C1 segment of cervical spinal cord (tissue), 14 donors: ENCODE results near the gene WDFY3.
"Not testable (repeated sequence)": the region's sequence is repeated elsewhere in the genome, so short reads cannot be mapped to it uniquely, and the experiment has no call there.

Experiments
- DNase-seq, 14 donors: peaks; one replicate each; lab custom pipeline; 2025; lab: John Stamatoyannopoulos, UW

Gene WDFY3

GRCh38 chr4:84857296-84857695 is 109.2 kb downstream of the WDFY3 start:
- no peak for DNase-seq

DNA sequence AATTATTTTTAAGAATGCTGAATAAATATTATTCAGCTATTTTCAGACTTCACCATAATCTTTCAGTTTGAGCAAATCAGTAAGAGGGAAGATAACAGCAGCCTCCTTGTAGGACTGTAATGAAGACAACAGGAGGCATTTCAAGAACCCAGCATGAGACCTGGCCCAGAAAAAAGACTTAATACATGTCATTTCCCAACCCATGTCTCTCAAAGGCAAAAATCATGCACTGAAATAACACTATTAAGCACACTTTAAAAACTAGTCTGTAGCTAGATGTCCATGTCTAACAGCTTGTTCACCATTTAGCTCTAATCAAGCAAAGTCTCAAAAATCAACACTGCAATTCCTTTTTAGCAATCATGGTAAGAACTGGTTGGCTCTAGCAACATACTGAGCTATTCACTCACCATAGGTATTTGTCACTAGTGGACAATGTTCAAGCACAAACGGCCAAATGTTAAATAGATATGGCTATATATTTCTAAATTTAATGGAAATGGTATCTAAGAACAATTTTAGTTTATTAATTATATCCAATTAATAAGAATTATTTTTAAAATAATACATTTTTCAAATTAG is 109.9 kb downstream of the WDFY3 start:
- peak in 1 of 14 donors; percentile 58 for DNase-seq

DNA sequence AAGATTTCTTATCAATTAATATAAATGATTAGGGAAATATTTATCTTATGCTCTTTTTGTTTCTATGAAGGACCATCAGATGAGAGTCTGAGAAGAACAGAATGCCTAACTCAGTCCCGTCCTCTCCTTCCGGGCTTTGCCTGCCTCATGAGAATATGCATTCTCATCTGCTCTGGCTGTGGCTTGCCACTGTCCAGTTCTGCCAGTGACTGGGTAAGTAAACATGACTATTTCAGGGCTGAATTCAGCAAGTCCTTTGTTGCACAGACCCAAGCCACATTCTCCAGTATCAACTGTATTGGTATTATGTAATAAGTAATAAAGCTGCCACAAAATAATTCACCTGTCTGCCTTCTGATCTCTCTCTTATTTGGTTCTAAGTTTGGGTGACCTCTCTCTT is 110.7 kb downstream of the WDFY3 start:
- DNase-seq: peak in 10 of 14 donors; percentile 5 to 56 (median 26)

GRCh38 chr4:84852081-84852480 is 114.4 kb downstream of the WDFY3 start:
- DNase-seq: peak in 2 of 14 donors; percentile 2 to 11

DNA sequence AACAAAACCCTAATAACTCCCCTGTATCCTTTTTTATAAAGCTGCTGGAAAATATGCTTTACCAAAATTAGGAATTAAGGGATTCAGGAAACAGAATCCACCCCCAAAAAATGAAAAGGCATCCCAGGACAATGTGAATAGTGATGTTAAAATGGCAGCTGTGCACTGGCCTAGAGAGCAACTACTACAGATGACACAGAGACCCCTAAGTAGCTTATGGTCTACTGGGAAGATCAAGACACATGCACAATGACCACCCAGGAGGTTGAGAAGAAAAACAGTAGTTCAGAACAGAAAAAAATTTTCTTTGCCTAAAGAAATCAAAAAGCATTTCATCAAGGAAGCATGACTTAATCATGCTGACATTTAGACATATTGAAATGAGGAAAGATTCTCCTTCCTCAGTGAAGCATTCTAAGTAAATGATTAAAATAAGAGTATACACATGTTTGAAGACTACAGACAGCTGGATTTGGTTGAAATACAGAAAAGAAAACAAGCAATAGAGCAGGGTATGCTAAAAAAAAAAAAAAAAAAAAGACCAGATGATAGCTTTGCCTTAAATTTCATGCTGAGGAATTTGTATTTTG is 117.3 kb downstream of the WDFY3 start:
- DNase-seq: no peak

DNA sequence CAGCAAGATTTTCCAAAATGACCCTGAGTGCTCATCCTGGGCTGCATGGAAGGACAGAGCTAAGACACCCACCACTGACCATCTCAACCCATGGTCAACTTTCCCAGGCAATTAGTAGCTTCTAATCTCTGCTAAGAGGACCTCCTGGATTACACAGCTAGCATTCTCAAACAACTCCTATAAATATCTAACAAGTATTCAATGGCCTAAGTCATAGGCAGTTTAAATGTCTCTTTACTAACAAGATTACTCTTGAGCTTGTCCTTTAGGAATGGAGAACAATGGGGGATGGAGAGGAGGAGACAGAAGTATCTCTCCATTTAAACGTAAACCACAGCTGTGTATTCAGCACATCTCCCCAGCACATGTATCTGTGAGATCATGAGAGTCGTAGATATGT is 118.1 kb downstream of the WDFY3 start:
- DNase-seq: no peak

DNA sequence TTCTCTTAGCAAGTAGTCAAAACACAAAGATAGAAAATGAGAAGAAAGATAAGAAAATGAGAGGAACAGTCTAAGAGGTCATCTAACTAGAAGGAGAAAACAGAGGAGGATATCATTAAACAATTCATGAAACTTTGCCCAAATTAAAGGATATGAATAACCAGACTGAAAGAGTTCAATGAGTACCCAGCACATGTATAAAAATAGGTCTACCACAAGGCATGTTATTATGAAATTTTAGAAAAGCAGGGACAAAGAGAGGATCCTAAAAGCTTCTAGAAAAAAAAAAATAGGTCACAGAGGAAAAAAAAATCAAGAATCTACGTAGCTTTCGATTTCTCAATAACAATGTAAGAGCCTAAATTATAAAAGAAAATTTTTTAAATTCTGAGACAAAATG is 118.5 kb downstream of the WDFY3 start:
- no peak for DNase-seq

GRCh38 chr4:84846985-84847384 is 119.5 kb downstream of the WDFY3 start:
- no peak for DNase-seq

- no peak for DNase-seq
Measured at GRCh38 chr4:84841435-84841834, 125.1 kb downstream of the WDFY3 start.

DNA sequence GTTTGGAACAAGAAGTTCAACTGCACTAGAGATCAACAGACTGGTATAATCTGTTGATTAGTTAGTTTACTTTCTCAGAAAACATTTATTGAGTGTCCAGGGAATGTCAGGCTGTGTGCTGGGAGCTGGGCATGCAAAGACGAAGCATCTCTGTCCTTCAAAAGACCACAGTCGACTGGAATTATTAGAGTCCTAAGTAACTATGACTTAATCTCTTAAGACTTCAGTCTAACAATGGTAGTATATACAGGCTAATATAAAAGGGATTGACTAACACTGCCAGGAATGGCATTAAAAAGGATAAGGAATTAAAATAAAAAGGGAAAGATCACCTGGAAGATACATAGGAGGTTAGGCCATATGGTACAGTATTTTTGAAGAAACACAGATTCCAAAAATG is 128.7 kb downstream of the WDFY3 start:
- no peak for DNase-seq

GRCh38 chr4:84829633-84830032 is 136.9 kb downstream of the WDFY3 start:
- DNase-seq: not testable (repeated sequence)

DNA sequence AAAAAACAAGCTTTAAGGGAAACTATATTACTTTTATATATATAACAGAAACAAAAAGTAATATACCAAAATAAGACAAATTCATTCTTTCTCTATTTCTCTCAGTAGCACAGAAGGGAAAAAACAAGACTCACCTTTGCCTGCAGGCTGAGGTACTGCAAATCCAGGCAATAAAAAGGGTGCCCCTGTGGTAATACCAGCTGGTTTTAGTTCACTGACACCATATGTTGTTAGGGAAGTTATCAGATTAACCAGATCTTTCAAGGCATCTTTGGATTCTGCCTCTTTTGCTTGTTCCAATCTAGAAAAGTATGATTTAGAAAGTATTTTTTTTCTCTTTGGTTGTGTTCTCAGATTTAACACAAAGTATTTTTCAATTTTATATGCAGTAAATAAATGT is 139.8 kb downstream of the WDFY3 start:
- peak in 1 of 14 donors; percentile 53 for DNase-seq

- DNase-seq: no peak
Measured at GRCh38 chr4:84825701-84826341, 140.7 kb downstream of the WDFY3 start.

GRCh38 chr4:84821064-84821463 is 145.4 kb downstream of the WDFY3 start:
- no peak for DNase-seq

DNA sequence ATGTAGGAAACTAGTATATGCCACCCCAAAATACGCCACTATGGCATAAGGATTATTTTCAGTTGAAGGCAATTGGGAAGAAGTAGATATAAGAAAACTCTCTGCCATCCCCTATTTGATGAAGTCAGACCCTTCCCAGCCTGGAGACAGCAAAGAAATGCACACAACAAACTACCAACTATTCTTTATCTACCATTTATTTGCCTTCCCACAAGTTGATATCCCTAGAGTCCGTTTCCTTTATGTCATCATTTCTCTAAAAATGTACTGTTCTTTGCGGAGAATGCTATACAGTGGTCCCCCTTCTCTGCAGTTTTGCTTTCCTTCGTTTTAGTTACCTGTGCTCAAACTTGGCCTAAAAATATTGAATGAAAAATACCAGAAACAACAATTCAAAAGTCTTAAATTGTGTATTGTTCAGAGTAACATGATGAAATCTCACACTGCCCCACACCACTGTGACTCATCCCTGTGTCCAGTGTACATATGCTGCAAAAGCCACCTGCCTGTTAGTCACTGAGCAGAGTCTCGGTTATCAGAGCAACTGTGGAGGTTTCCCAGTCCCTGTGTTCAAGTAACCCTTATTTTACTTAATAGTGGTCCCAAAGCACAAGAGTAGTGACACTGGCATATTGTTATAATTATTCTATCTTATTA is 152.3 kb downstream of the WDFY3 start:
- peak in 1 of 14 donors; percentile 6 for DNase-seq

DNA sequence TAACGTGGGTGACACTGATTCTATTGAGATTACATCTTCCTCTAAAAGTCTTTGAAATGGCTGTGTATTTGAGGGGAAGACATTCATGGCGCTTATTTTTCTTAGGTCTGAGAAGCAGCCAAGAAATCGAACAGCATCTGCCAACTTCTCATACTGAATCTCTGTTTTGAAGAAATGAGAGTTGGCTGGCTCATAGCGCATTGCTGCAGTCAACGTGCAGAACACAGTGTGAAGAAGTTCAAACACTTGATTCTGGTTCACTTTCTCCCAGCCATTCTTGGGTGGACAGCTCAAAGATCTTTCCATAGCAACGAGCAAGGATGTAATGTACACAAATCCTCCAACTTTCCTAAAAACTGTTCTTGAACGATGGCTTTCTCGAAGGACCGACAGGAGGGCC is 156.5 kb downstream of the WDFY3 start:
- peak in 2 of 14 donors; percentile 7 to 12 for DNase-seq

DNA sequence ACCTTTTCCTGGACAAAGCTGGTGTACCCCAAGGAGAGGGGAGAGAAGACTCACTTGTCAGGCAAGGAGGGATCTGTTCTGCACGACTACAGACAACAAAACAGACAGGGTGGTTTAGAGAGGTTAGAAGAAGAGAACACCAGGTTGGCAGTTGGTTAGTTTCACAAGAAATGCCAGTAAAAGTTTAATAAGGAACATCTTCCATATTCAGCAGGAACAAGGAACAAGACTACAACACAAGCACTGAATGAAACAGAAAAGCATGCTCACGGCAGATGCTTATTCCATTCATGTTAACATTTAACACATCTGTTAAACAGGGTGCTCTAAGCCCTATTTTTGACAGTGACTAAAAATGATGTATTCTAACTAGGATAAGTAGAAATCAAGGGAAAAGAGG is 158.2 kb downstream of the WDFY3 start:
- DNase-seq: no peak

DNA sequence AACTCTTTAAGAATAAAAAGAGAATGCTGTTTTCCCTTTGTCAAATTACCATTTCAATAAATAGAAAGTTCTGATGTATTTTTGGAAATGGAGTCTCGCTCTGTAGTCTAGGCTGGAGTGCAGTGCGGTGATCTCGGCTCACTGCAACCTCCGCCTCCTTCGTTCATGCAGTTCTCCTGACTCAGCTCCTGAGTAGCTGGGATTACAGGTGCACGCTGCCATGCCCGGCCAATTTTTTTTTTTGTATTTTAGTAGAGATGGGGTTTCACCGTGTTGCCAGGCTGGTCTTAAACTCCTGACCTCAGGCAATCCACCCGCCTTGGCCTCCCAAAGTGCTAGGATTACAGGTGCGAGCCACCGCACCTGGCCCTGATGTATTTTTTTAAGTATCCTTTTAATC is 159.9 kb downstream of the WDFY3 start:
- DNase-seq: not testable (repeated sequence)

- peak in 1 of 14 donors; percentile 20 for DNase-seq
Measured at GRCh38 chr4:84804136-84804535, 162.4 kb downstream of the WDFY3 start.

DNA sequence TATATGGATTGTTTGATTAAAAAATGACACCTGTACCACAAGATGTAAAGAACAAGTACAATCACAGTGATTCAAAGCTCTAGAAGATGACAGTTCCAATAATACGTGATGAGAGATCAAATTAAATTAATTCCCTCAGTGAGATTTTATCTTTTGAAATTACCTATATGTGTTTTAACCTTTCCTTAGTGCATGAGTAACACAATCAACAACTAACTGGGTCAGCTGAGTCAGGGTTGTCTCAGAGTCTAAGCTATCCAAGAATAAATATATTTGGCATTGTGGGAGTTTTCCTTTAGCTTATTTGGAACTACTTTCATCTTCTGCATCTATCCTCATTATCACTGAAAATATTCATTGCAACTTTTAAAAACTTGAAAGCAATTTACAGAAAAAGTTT is 162.8 kb downstream of the WDFY3 start:
- no peak for DNase-seq

GRCh38 chr4:84803116-84803515 is 163.4 kb downstream of the WDFY3 start:
- DNase-seq: no peak

DNA sequence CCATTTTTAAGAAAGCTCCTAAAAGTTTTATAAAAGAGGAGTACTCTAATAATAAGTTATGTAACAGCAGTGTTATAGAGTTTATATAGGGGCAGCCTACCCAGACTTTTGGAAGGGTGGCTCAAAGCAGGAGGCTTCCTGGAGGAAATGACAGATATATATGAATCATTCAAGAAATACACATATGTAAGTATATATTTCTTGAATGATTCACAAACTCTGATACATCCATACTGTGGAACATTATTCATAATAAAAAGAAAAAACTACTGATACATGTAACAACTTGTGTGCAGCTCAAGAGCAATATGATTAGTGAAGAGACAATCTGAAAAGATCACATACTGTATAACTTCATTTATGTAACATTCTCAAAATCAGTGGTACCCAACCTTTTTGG is 166.2 kb downstream of the WDFY3 start:
- no peak for DNase-seq

- DNase-seq: no peak
Measured at GRCh38 chr4:84799318-84799717, 167.2 kb downstream of the WDFY3 start.
